Progenitor cell of endocrine pancreas (in vitro differentiated cells): Measurements from ENCODE around the gene FKBP1A. TPM values are rescaled to one million over a fixed set of nuclear protein-coding genes. Genes with fewer than 3 reads are reported as not detected.

ENCODE experiments used
- DNase-seq: peaks from one replicate; pipeline ENCODE4 v3.0.0; 2021; ENCODE audit warnings: low spot score; ENCODE audit not compliant: unreplicated experiment
- H3K27ac Mint-ChIP-seq: 2 replicates; pipeline ENCODE4 v1.8.0; 2021; ENCODE audit warnings: mild to moderate bottlenecking, moderate library complexity, mixed read lengths
- H3K27me3 Mint-ChIP-seq: 2 replicates; pipeline ENCODE4 v1.8.0; 2021; ENCODE audit warnings: mixed read lengths
- H3K36me3 Mint-ChIP-seq: 2 replicates; pipeline ENCODE4 v1.8.0; 2022; ENCODE audit warnings: mixed read lengths; ENCODE audit not compliant: insufficient read depth
- H3K4me1 Mint-ChIP-seq: 2 replicates; pipeline ENCODE4 v1.8.0; 2021; ENCODE audit warnings: low read depth, mixed read lengths
- H3K4me3 Mint-ChIP-seq: 2 replicates; pipeline ENCODE4 v1.8.0; 2021; ENCODE audit warnings: low read depth, mild to moderate bottlenecking, moderate library complexity, mixed read lengths
- H3K9me3 Mint-ChIP-seq: 2 replicates; pipeline ENCODE4 v1.8.0; 2021; ENCODE audit warnings: low read depth, mixed read lengths
- CTCF ChIP-seq: fragments of 200-600 bp; sonication (generic); IDR thresholded peaks from one replicate; pipeline ENCODE4 v1.5.0; 2021; ENCODE audit warnings: antibody characterized with exemption, mild to moderate bottlenecking; ENCODE audit not compliant: unreplicated experiment
- total RNA-seq: library from RNA; stranded (reverse); gene quantifications from 2 replicates; pipeline ENCODE4 v1.2.1, GENCODE V29; 2021

FKBP1A gene
- total RNA-seq, 1 donor from 2014 or later: 149 TPM

- H3K27me3 Mint-ChIP-seq: no peaks in the 10 kb centered on the region
- H3K36me3 Mint-ChIP-seq: peaks cover 5% of the 10 kb centered on the region
- no peak for TF ChIP-seq CTCF
- no peak overlapping the region for H3K27ac Mint-ChIP-seq
- H3K9me3 Mint-ChIP-seq: no peaks in the 10 kb centered on the region
- H3K4me1 Mint-ChIP-seq: peaks cover 10% of the 10 kb centered on the region
- no peak for DNase-seq
- H3K4me3 Mint-ChIP-seq: no peak overlapping the region
Measured at GRCh38 chr20:1331801-1332453, 60.9 kb downstream of the FKBP1A start.

- Mint-ChIP-seq H3K4me1 (peaks cover 11% of the 10 kb centered on the region), H3K9me3 (no peaks in the 10 kb centered on the region), H3K36me3 (peaks cover 5% of the 10 kb centered on the region), H3K27ac (peak overlapping the region; percentile 51), H3K4me3 (no peak overlapping the region), H3K27me3 (no peaks in the 10 kb centered on the region)
- TF ChIP-seq CTCF: no peak
- DNase-seq: no peak
Measured at GRCh38 chr20:1331101-1331500, 61.8 kb downstream of the FKBP1A start.

- H3K4me3 Mint-ChIP-seq: no peak overlapping the region
- no peak for TF ChIP-seq CTCF
Measured at GRCh38 chr20:1330075-1330830, 62.6 kb downstream of the FKBP1A start.

DNA sequence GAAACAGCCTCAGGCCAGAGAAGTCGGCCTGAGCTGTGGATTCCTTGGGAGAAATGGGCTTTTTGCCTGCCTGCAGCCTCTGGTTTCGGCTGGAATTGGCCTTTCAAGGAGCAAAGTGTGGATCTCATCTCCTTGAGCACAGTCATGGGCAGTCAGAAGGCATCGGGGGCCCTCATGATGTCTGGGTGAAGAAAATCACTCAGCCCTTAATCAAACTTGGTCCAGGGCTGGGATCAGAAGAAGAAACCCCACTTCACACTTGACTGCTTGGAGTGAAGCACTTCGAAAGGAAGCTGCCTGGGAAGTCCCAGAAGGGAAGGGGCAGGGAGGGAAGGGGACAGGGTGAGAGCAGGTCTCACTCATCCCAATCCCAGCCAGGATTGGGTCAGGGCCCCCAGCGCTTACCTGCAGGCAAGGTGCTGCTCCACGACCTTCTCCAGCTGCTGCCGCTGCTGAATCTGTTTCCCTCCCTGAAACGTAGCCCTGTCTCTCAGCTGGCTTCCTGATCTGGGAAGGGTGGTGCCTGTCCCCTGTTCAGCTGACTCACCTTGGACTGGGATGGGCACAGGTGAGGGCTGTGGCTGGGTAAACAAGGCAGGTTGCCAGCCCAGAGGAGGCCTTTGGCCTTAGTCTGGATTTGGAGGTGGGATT lies 64.0 kb downstream of the FKBP1A start, which contains the start of gene SDCBP2:
Gene SDCBP2, minus strand, starts transcription at position 460 of the 651 bp plus-strand sequence. CDS start 8,723 bp downstream, outside the sequence.
- no peak for DNase-seq
- no peaks in the 10 kb centered on the region for H3K9me3 Mint-ChIP-seq
- peak within 1 kb of the TSS; percentile 91 for H3K27ac Mint-ChIP-seq
- TF ChIP-seq CTCF: no peak
- peaks cover 11% of the 10 kb centered on the region for H3K4me1 Mint-ChIP-seq
- no peaks in the 10 kb centered on the region for H3K27me3 Mint-ChIP-seq
- peaks cover 4% of the 10 kb centered on the region for H3K36me3 Mint-ChIP-seq
- H3K4me3 Mint-ChIP-seq: no peak within 1 kb of the TSS

More at GRCh38 chr20:1330075-1330830, 62.6 kb downstream of the FKBP1A start:
- no peaks in the 10 kb centered on the region for H3K27me3 Mint-ChIP-seq
- H3K9me3 Mint-ChIP-seq: no peaks in the 10 kb centered on the region
- H3K36me3 Mint-ChIP-seq: peaks cover 5% of the 10 kb centered on the region
- peaks cover 11% of the 10 kb centered on the region for H3K4me1 Mint-ChIP-seq
- DNase-seq: no peak
- no peak overlapping the region for H3K27ac Mint-ChIP-seq
